ENCODE measurements around the gene PDLIM5. TPM values are rescaled to one million over a fixed set of nuclear protein-coding genes. Genes with fewer than 3 reads are reported as not detected.

The PDLIM5 gene
- polyA plus RNA-seq, 1 donor (not counting 4 experiments of a cell fraction or from before 2014, with no cell fraction given): 112 TPM

GRCh38 chr4:94500685-94501084 is 48.9 kb downstream of the PDLIM5 start:
- dilution Hi-C loops (cut with MboI; ENCODE audit: extremely low pct_ligation_motif_present, low sequenced_read_pairs): no loop called here

GRCh38 chr4:94504545-94504944 is 52.8 kb downstream of the PDLIM5 start:
- no peak overlapping the region for H3K27ac ChIP-seq (ENCODE audit: control insufficient read depth, insufficient read depth, low read length)
- no peak overlapping the region for H2AFZ ChIP-seq (ENCODE audit: control insufficient read depth, low read length)
- no peak overlapping the region for H3K4me2 ChIP-seq (ENCODE audit: control insufficient read depth, extremely low read depth, insufficient read depth, low read depth, low read length)
- TF ChIP-seq EZH2 (IDR thresholded peaks at IDR 0.05; ENCODE audit: low read length) (no peak), CTCF (optimal IDR thresholded peaks at IDR 0.05 in 1 of 3, IDR thresholded peaks at IDR 0.05 in 1 of 3, conservative IDR thresholded peaks at IDR 0.05 in 1 of 3; ENCODE audit: extremely low read depth in 1 of 3, insufficient read depth in 2 of 3, low read length in 3 of 3) (no peak)
- DNase-seq (ENCODE audit: low read depth, low spot score) (no peak), FAIRE-seq (no peak)
- H3K9me1 ChIP-seq (ENCODE audit: control insufficient read depth, extremely low read depth, insufficient read depth, low read length): no peaks in the 10 kb centered on the region
- no peak overlapping the region for H3K9ac ChIP-seq (ENCODE audit: control insufficient read depth, extremely low read depth, insufficient read depth, low read length)
- no peaks in the 10 kb centered on the region for H3K27me3 ChIP-seq (ENCODE audit: control insufficient read depth, extremely low read depth, insufficient read depth, low read length)
- dilution Hi-C loops (cut with MboI; ENCODE audit: extremely low pct_ligation_motif_present, low sequenced_read_pairs): no loop called here
- H3K36me3 ChIP-seq (ENCODE audit: control insufficient read depth in 2 of 2, extremely low read depth in 1 of 2, insufficient read depth in 2 of 2, low read length in 2 of 2): peaks cover 0 to 1% of the 10 kb centered on the region in 2 experiments
- peaks cover 69% of the 10 kb centered on the region for H3K79me2 ChIP-seq (ENCODE audit: control insufficient read depth, insufficient read depth, low read length)
- peaks cover 3% of the 10 kb centered on the region for H4K20me1 ChIP-seq (ENCODE audit: control insufficient read depth, extremely low read depth, insufficient read depth, low read length)
- no peak overlapping the region for H3K4me3 ChIP-seq (ENCODE audit: control insufficient read depth in 2 of 3, extremely low read depth in 1 of 3, insufficient read depth in 2 of 3, low read depth in 1 of 3, low read length in 3 of 3)
- H3K4me1 ChIP-seq (ENCODE audit: control insufficient read depth, extremely low read depth, insufficient read depth, low read length): peaks cover 22% of the 10 kb centered on the region
- H3K9me3 ChIP-seq (ENCODE audit: control insufficient read depth, low read depth, low read length): no peaks in the 10 kb centered on the region

More at GRCh38 chr4:94500685-94501084, 48.9 kb downstream of the PDLIM5 start:
- no peak for DNase-seq (ENCODE audit: low read depth, low spot score)
- H3K9me1 ChIP-seq (ENCODE audit: control insufficient read depth, extremely low read depth, insufficient read depth, low read length): no peaks in the 10 kb centered on the region
- H3K27ac ChIP-seq (ENCODE audit: control insufficient read depth, insufficient read depth, low read length): no peak overlapping the region
- no peak overlapping the region for H2AFZ ChIP-seq (ENCODE audit: control insufficient read depth, low read length)
- TF ChIP-seq EZH2 (IDR thresholded peaks at IDR 0.05; ENCODE audit: low read length) (no peak), CTCF (optimal IDR thresholded peaks at IDR 0.05 in 1 of 3, IDR thresholded peaks at IDR 0.05 in 1 of 3, conservative IDR thresholded peaks at IDR 0.05 in 1 of 3; ENCODE audit: extremely low read depth in 1 of 3, insufficient read depth in 2 of 3, low read length in 3 of 3) (no peak)
- no peak for FAIRE-seq
- H3K36me3 ChIP-seq (ENCODE audit: control insufficient read depth in 2 of 2, extremely low read depth in 1 of 2, insufficient read depth in 2 of 2, low read length in 2 of 2): peaks cover 0 to 1% of the 10 kb centered on the region in 2 experiments
- peaks cover 3% of the 10 kb centered on the region for H4K20me1 ChIP-seq (ENCODE audit: control insufficient read depth, extremely low read depth, insufficient read depth, low read length)
- H3K4me1 ChIP-seq (ENCODE audit: control insufficient read depth, extremely low read depth, insufficient read depth, low read length): peaks cover 15% of the 10 kb centered on the region
- no peaks in the 10 kb centered on the region for H3K9me3 ChIP-seq (ENCODE audit: control insufficient read depth, low read depth, low read length)
- H3K9ac ChIP-seq (ENCODE audit: control insufficient read depth, extremely low read depth, insufficient read depth, low read length): no peak overlapping the region
- H3K27me3 ChIP-seq (ENCODE audit: control insufficient read depth, extremely low read depth, insufficient read depth, low read length): no peaks in the 10 kb centered on the region
- H3K4me3 ChIP-seq (ENCODE audit: control insufficient read depth in 2 of 3, extremely low read depth in 1 of 3, insufficient read depth in 2 of 3, low read depth in 1 of 3, low read length in 3 of 3): no peak overlapping the region
- peaks cover 70% of the 10 kb centered on the region for H3K79me2 ChIP-seq (ENCODE audit: control insufficient read depth, insufficient read depth, low read length)
- H3K4me2 ChIP-seq (ENCODE audit: control insufficient read depth, extremely low read depth, insufficient read depth, low read depth, low read length): no peak overlapping the region
